HTERT RPE-1 (cell line): Measurements from ENCODE around the gene H1-8.

Experiments used
- in situ Hi-C: fragments of 300-500 bp; cut with MboI; formaldehyde crosslinking; loops from 4 replicates; pipeline ENCODE4 v1.14.3; 2020; ENCODE audit warnings: low sequenced_read_pairs

Gene H1-8

GRCh38 chr3:129592381-129593131 lies 49.6 kb downstream of the H1-8 start:
- in situ Hi-C loops, result no loop called here

GRCh38 chr3:129593230-129593594 lies 50.2 kb downstream of the H1-8 start:
- in situ Hi-C loops, result no loop called here

DNA sequence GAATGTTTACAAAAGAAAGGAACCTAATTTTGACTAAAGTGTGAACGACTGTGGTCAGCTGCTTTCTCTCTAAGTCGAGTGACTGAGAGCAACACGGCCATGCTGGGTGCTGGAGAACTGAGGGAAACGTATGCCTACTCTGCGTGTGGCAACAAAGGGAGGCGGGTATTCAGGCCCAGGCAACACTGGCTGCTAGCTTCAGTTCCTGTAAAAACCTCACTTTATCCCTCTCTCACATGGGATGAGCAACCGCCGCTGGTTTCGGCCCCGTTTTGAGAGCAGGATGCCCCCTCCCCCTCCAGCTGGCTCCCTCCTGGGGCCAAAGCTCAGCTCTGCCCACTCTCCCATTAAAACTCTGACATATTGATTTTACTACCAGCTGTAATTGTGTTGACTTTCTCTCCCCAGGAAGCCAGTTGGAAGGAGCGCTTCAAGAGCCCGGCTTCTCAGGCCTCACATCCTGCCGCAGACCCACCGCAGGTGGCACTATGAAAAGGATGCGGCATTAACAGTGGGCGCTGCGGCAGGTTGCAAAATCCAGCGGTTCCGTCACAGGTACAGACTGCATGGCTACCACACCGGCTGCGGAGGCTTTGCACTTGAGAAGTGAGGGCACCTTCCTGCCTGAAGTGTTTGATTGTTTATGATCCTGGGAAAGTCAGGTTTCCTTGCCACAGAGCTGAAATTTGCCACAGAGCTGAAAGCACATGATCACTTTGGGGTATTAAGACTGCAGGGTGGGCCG lies 50.8 kb downstream of the H1-8 start:
- in situ Hi-C loops, result no loop called here

DNA sequence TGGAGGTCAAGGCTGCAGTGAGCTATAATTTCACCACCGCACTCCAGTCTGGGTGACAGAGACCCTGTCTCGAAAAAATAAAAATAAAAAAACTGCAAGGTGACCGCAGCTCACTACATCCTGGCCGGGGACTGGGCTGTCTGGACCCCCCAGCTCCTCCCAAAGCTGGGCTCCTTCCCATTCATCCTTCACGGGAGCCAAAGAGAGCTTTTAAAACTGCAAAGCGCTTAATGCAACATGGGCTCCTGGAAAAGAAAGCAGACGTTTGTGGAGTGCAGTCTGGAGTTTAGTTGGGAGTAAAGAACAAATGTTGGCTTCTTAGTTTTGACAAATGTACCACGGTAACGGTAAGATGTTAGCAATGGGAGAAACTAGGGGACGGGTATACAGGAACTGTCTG lies 51.4 kb downstream of the H1-8 start:
- in situ Hi-C loops, result no loop called here

DNA sequence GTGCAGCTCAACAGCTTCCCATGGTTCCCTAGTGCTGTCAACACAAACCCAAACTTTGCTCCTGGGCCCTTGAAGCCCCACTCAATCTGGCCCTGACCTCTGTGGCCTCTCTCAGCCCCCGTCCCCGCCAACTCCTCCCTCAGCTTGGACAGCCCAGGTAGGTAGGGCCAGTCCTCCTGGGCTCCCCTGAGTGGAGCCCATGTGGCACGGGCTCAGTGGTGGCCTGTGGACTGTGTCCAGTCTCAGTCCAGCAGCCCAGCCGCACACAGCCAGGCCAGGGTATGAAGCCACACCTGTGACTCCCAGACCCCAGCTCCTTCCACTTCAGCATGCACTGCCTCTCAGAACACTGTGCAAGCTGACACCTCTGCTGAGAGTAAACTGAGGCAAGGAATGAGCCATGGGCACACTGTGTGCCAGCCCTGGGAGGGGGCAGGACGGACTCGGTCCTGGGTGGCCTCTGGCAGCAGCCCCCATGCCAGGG lies 52.0 kb downstream of the H1-8 start:
- in situ Hi-C loops, result no loop called here

DNA sequence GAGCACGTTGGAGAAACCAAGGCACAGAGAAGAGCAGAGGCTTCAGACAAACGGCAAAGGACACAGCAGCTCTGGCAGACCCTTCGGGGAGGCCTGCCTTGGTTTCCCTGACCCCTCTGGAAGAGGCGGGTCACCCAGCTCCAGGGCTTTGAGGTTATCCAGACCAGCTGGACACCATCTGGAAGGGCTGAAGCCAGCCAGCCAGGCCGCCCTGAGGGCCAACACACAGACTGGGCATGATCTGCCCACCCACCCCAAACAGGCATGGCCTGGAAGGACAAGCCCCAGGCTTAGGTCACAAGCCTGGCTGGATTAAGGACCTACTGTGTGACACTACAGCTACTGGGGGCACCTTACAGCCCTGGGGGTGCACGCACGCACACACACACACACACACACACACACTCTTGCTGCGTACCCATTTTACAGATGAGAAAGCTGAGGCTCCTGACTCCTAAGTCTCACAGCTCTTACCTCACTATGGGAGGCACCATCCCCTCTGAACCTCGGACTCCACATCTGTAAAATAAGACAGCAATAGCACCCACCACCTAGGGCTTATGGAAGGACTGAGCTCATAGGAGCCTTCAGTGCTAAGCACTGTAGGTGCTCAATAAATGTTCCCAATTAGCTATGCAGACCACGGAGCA lies 52.7 kb downstream of the H1-8 start:
- in situ Hi-C loops, result no loop called here

DNA sequence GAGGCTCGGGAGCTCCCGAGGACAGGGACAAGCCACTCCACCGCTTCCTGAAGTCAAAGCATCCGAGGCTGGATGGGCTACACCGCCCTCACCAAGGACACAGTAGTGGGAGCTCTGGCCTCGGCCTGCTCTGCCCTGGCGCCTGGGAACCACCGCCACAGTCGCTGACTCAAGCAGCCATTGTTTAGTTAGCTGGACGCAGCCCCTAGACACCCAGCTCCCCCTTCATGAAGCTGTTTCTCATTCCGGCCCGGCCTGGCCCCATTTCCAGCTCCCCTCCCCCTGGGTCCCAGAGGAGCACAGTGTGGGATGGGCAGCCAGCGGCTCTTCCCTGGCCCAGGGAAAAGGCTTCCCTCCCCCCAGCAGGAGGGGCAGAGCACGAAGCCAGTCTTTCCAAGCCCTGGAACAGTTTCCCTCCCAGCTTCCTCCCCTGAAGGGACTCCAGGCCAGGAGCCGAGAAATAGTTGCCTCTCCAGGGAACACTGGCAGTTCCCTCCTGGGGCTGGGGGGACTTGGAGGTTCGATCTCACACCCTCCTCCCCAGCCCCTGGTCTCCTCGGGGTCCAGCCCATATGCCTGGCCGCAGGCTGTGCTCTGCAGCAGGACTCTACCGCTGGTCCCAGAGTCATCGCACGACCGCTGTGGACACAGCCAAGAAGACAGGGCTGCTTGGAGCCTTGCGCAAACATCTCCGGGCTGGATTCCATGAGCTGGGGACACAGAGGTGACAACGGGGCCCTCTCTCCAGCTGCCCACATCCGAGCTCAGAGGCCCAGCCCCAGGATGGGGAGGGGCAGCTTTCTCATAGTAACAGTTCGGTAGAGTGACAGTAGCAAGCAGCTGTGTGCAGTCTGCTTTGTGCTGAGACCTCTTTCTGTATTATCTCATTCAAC lies 53.5 kb downstream of the H1-8 start:
- in situ Hi-C loops, result no loop called here

- in situ Hi-C loops, result no loop called here
Observed at GRCh38 chr3:129597087-129597999, 54.4 kb downstream of the H1-8 start.

DNA sequence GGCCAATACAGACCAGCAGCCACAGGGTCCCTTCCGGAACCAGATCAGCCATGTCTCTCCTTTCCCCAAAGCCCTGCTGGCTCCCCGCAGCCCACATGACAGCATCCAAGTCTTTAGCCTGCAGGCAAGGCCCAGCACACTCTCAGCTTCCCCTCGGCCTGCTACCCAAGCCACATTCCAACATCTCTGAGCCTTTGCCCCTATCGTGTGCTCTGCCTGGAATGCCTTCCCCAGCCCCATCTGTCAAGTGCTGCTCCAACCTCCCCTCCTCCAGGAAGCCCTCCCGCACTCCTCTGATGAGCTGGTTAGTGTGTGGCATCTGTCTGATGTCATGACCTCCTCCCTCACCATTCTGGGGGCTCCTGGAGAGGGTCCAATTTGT lies 55.0 kb downstream of the H1-8 start:
- in situ Hi-C loops, result no loop called here

GRCh38 chr3:129598484-129598883 lies 55.5 kb downstream of the H1-8 start:
- in situ Hi-C loops, result no loop called here

GRCh38 chr3:129599073-129599472 lies 56.1 kb downstream of the H1-8 start:
- in situ Hi-C loops, result no loop called here

DNA sequence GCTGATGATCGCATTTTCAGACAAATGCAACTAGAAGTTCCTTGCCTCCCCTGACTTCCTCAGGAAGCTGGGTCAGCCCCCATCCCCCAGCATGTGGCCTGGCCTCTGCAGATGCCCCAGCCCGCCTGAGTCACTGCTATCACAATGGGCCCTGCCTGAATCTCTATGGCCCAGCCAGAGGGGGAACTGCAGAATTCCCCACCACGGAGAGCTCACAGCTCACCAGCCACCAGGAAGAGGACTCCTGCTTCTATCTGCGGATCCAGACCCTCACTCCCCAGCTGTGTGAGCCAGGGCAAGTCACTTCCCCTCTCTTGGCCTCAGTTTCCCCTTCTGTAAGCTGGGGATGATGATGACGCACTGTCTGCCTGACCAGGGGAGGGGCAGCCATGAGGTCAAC lies 56.6 kb downstream of the H1-8 start:
- in situ Hi-C loops, result no loop called here

DNA sequence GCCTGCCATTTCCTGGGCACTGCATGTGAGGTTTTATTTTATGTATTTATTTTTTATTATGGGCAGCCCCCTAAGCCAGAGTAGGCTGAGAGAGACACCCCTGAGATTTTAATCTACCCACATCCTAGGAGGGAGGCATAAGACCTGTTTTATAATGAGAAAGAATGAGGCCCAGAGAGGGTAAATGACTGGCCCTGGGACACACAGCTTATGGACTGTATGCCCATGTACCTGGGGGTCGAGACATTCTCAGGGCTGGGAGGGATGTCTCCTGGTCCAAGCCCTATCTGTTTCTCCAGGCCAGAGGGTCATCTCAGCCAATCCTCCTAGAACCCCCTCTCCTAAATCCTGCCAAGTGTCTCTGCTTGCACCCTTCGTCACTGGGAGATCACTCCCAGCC lies 57.4 kb downstream of the H1-8 start:
- in situ Hi-C loops, result no loop called here
